HEK293 (cell line): ENCODE results near the gene CACNA1H.

ENCODE experiments used
- CTCF ChIA-PET: fragments of 350-600 bp; formaldehyde crosslinking; extraction: SDS; loops from one replicate; lab custom pipeline; 2021; ENCODE audit warnings: antibody characterized with exemption; lab: Yijun Ruan, JAX
- POLR2A ChIA-PET: fragments of 300-600 bp; formaldehyde crosslinking; extraction: SDS; loops from one replicate; lab custom pipeline; 2020; ENCODE audit warnings: antibody characterized with exemption, inconsistent platforms; lab: Yijun Ruan, JAX
- H3K27ac ChIP-seq: fragments of 200-500 bp; sonication (Bioruptor generic); 2 replicates; pipeline ENCODE4 v1.5.1; 2014; ENCODE audit warnings: low read depth, low read length, control low read depth, inconsistent platforms; ENCODE audit errors: extremely low read depth
- H3K36me3 ChIP-seq, 2 experiments: fragments of 200-500 bp in 1 of 2; sonication (Bioruptor generic) in 1 of 2; 1 replicate in 1 of 2; 2 replicates in 1 of 2; pipeline ENCODE4 v1.5.1; 2014 to 2017; ENCODE audit warnings: inconsistent platforms in 2 of 2, low read length in 2 of 2; ENCODE audit not compliant: control insufficient read depth in 2 of 2, insufficient read depth in 1 of 2
- H3K4me1 ChIP-seq: fragments of 200-500 bp; sonication (Bioruptor generic); 2 replicates; pipeline ENCODE4 v1.5.1; 2014; ENCODE audit warnings: mild to moderate bottlenecking, low read length, inconsistent platforms; ENCODE audit not compliant: control insufficient read depth, insufficient read depth
- H3K4me3 ChIP-seq: 2 replicates; pipeline ENCODE4 v1.5.1; 2011; ENCODE audit warnings: low read depth, mild to moderate bottlenecking, control low read depth, low read length, moderate library complexity
- H3K9me3 ChIP-seq: fragments of 200-500 bp; sonication (Bioruptor generic); 2 replicates; pipeline ENCODE4 v1.5.1; 2014; ENCODE audit warnings: low read depth, low read length, inconsistent platforms; ENCODE audit not compliant: control insufficient read depth, insufficient read depth
- BCL11B ChIP-seq: fragments of 450-650 bp; formaldehyde crosslinking; IDR thresholded peaks from 2 replicates; pipeline ENCODE4 v1.5.1; 2016; ENCODE audit warnings: low read depth, missing biosample characterization, missing genetic modification characterization
- GLIS1 ChIP-seq: fragments of 450-650 bp; formaldehyde crosslinking; IDR thresholded peaks from 2 replicates; pipeline ENCODE4 v1.5.1; 2016; ENCODE audit warnings: missing biosample characterization, missing genetic modification characterization
- KLF1 ChIP-seq: fragments of 450-650 bp; formaldehyde crosslinking; IDR thresholded peaks from 2 replicates; pipeline ENCODE4 v1.5.1; 2016; ENCODE audit warnings: missing biosample characterization, missing genetic modification characterization
- SETDB1 ChIP-seq: IDR thresholded peaks from one replicate; pipeline ENCODE4 v1.6.1; 2017; ENCODE audit warnings: mild to moderate bottlenecking, low read length, moderate library complexity, mixed read lengths; ENCODE audit not compliant: insufficient read length
- SP3 ChIP-seq: fragments of 450-650 bp; formaldehyde crosslinking; IDR thresholded peaks from 2 replicates; pipeline ENCODE4 v1.5.1; 2016; ENCODE audit warnings: missing biosample characterization, missing genetic modification characterization
- ZBTB6 ChIP-seq: fragments of 450-650 bp; formaldehyde crosslinking; IDR thresholded peaks from 2 replicates; pipeline ENCODE4 v1.5.1; 2017; ENCODE audit warnings: missing biosample characterization, missing genetic modification characterization
- ZNF211 ChIP-seq: fragments of 450-650 bp; formaldehyde crosslinking; IDR thresholded peaks from 2 replicates; pipeline ENCODE4 v1.5.1; 2016; ENCODE audit warnings: low read depth, missing biosample characterization, missing genetic modification characterization
- ZNF670 ChIP-seq: fragments of 450-650 bp; formaldehyde crosslinking; IDR thresholded peaks from 2 replicates; pipeline ENCODE4 v1.5.1; 2016; ENCODE audit warnings: missing biosample characterization, missing genetic modification characterization, low read depth
- ZNF76 ChIP-seq: fragments of 450-650 bp; formaldehyde crosslinking; IDR thresholded peaks from 2 replicates; pipeline ENCODE4; 2016; ENCODE audit warnings: low read depth, missing biosample characterization, missing genetic modification characterization, borderline replicate concordance
- ZNF768 ChIP-seq: fragments of 450-650 bp; formaldehyde crosslinking; IDR thresholded peaks from 2 replicates; pipeline ENCODE4 v1.5.1; 2018; ENCODE audit warnings: missing biosample characterization, mild to moderate bottlenecking, missing genetic modification characterization
- TF ChIP-seq, protein P1 (sequence below): fragments of 450-650 bp; formaldehyde crosslinking; IDR thresholded peaks from 2 replicates; pipeline ENCODE4 v1.5.1; 2016; ENCODE audit warnings: missing biosample characterization, missing genetic modification characterization
- TF ChIP-seq, protein P2 (sequence below): fragments of 450-650 bp; formaldehyde crosslinking; IDR thresholded peaks from 2 replicates; pipeline ENCODE4 v1.5.1; 2016; ENCODE audit warnings: missing biosample characterization, missing genetic modification characterization
- TF ChIP-seq, protein P3 (sequence below): fragments of 450-650 bp; formaldehyde crosslinking; IDR thresholded peaks from 2 replicates; pipeline ENCODE4 v1.5.1; 2016; ENCODE audit warnings: missing biosample characterization, missing genetic modification characterization, low read depth

Gene CACNA1H

GRCh38 chr16:1164382-1164781, 11.5 kb downstream of the CACNA1H start:
- Histone ChIP-seq H3K9me3 (no peaks in the 10 kb centered on the region), H3K36me3 (no peaks in the 10 kb centered on the region), H3K4me1 (no peaks in the 10 kb centered on the region), H3K4me3 (no peak overlapping the region), H3K27ac (no peak overlapping the region)
- ChIA-PET CTCF (no interaction called here), POLR2A (no interaction called here)
- TF ChIP-seq ZNF670, result no peak
- TF ChIP-seq, protein P1, sequence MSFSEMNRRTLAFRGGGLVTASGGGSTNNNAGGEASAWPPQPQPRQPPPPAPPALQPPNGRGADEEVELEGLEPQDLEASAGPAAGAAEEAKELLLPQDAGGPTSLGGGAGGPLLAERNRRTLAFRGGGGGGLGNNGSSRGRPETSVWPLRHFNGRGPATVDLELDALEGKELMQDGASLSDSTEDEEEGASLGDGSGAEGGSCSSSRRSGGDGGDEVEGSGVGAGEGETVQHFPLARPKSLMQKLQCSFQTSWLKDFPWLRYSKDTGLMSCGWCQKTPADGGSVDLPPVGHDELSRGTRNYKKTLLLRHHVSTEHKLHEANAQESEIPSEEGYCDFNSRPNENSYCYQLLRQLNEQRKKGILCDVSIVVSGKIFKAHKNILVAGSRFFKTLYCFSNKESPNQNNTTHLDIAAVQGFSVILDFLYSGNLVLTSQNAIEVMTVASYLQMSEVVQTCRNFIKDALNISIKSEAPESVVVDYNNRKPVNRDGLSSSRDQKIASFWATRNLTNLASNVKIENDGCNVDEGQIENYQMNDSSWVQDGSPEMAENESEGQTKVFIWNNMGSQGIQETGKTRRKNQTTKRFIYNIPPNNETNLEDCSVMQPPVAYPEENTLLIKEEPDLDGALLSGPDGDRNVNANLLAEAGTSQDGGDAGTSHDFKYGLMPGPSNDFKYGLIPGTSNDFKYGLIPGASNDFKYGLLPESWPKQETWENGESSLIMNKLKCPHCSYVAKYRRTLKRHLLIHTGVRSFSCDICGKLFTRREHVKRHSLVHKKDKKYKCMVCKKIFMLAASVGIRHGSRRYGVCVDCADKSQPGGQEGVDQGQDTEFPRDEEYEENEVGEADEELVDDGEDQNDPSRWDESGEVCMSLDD (tag by site-specific recombination), result no peak

DNA sequence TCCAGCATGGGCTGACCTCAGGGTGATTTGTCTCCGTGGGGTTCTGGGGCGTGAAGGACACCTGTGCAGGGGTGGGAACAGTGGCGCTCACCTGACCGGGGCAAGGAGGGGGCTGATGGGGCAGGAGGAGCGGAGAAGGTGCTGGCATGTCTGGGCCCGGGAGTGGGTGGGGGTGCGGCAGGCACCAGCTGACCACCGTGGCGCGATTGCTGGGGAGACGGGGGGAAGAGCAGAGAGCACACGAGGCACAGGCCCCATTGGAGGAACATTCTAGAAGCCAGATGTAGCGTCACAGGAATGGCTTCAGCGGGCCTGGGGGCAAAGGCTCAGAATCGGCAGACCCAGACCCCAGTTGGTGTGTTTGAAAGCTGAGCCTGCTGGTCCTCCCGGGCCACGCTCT, 12.1 kb downstream of the CACNA1H start:
- H3K4me1 ChIP-seq, result no peaks in the 10 kb centered on the region
- POLR2A ChIA-PET, result interaction anchor here (0.7 kb wide), 1 partner anchor 391 kb away, joined by 4 read pairs; no protein-coding TSS in a partner anchor
- CTCF ChIA-PET, result no interaction called here
- no peaks in the 10 kb centered on the region for H3K36me3 ChIP-seq
- H3K27ac ChIP-seq, result no peak overlapping the region
- no peaks in the 10 kb centered on the region for H3K9me3 ChIP-seq
- TF ChIP-seq KLF1 (tag by site-specific recombination) (no peak), ZNF76 (tag by site-specific recombination) (no peak), ZBTB6 (tag by site-specific recombination) (no peak), SETDB1 (no peak), BCL11B (no peak), SP3 (tag by site-specific recombination) (no peak), ZNF211 (tag by site-specific recombination) (no peak), GLIS1 (tag by site-specific recombination) (no peak)
- TF ChIP-seq, protein P2, sequence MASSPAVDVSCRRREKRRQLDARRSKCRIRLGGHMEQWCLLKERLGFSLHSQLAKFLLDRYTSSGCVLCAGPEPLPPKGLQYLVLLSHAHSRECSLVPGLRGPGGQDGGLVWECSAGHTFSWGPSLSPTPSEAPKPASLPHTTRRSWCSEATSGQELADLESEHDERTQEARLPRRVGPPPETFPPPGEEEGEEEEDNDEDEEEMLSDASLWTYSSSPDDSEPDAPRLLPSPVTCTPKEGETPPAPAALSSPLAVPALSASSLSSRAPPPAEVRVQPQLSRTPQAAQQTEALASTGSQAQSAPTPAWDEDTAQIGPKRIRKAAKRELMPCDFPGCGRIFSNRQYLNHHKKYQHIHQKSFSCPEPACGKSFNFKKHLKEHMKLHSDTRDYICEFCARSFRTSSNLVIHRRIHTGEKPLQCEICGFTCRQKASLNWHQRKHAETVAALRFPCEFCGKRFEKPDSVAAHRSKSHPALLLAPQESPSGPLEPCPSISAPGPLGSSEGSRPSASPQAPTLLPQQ (tag by site-specific recombination), result no peak
- H3K4me3 ChIP-seq, result no peak overlapping the region

DNA sequence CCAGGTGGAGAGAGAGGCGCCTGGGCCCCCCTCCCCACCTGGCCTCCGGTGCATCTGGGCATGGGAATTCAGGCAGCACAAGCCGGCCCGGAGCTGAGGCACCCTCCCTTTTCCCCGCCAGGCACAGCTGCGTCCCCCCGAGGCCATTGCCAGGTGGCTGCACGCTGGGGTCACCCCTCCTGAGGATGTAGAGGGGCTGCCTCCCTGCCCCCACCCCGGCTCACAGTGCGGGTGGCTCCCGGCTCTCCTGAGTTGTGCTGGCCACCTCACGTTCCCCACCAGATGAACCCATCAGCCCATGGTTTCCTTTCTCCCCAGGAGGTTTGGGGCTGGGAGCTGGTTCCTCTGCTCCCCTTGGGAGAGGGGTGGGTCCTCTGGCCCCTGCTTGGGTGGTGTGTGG, 12.6 kb downstream of the CACNA1H start:
- Histone ChIP-seq H3K27ac (no peak overlapping the region), H3K4me3 (no peak overlapping the region), H3K36me3 (no peaks in the 10 kb centered on the region), H3K9me3 (no peaks in the 10 kb centered on the region), H3K4me1 (no peaks in the 10 kb centered on the region)
- CTCF ChIA-PET, result no interaction called here
- TF ChIP-seq ZNF768 (tag by site-specific recombination), result no peak
- TF ChIP-seq, protein P3, sequence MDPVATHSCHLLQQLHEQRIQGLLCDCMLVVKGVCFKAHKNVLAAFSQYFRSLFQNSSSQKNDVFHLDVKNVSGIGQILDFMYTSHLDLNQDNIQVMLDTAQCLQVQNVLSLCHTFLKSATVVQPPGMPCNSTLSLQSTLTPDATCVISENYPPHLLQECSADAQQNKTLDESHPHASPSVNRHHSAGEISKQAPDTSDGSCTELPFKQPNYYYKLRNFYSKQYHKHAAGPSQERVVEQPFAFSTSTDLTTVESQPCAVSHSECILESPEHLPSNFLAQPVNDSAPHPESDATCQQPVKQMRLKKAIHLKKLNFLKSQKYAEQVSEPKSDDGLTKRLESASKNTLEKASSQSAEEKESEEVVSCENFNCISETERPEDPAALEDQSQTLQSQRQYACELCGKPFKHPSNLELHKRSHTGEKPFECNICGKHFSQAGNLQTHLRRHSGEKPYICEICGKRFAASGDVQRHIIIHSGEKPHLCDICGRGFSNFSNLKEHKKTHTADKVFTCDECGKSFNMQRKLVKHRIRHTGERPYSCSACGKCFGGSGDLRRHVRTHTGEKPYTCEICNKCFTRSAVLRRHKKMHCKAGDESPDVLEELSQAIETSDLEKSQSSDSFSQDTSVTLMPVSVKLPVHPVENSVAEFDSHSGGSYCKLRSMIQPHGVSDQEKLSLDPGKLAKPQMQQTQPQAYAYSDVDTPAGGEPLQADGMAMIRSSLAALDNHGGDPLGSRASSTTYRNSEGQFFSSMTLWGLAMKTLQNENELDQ (tag by site-specific recombination), result no peak
- POLR2A ChIA-PET, result interaction anchor here (0.7 kb wide), 1 partner anchor 392 kb away, joined by 4 read pairs; no protein-coding TSS in a partner anchor
